ENCODE data around the gene SSBP3. TPM values are rescaled to one million over a fixed set of nuclear protein-coding genes. Genes with fewer than 3 reads are reported as not detected.

The SSBP3 gene
- total RNA-seq, 1 donor: 14.5 TPM

GRCh38 chr1:54404263-54404662 is 1.9 kb downstream of the SSBP3 start:
- Histone ChIP-seq H3K27me3 (ENCODE audit: insufficient read depth, low read length) (no peaks in the 10 kb centered on the region), H4K20me1 (ENCODE audit: insufficient read depth, low read length) (peaks cover 14% of the 10 kb centered on the region), H2AFZ (ENCODE audit: low read length) (no peak overlapping the region), H3K4me2 (ENCODE audit: insufficient read depth, low read length) (peak overlapping the region; percentile 90), H3K36me3 (ENCODE audit: insufficient read depth, low read length) (peaks cover 22% of the 10 kb centered on the region), H3K9me3 (ENCODE audit: low read depth, low read length) (no peaks in the 10 kb centered on the region), H3K4me1 (ENCODE audit: insufficient read depth, low read length) (peaks cover 40% of the 10 kb centered on the region), H3K79me2 (ENCODE audit: insufficient read depth, low read length) (peaks cover 36% of the 10 kb centered on the region), H3K27ac (ENCODE audit: low read depth, low read length) (peak overlapping the region; percentile 33), H3K4me3 (ENCODE audit: insufficient read depth, low read length) (peak overlapping the region; percentile 80)
- no peak for TF ChIP-seq CTCF (IDR thresholded peaks at IDR 0.05; ENCODE audit: extremely low read depth, low read depth, low read length)
- no peak for DNase-seq (ENCODE audit: insufficient read length, low spot score, missing footprints)

GRCh38 chr1:54403808-54404261 is 2.4 kb downstream of the SSBP3 start:
- Histone ChIP-seq H3K79me2 (ENCODE audit: insufficient read depth, low read length) (peaks cover 36% of the 10 kb centered on the region), H3K4me3 (ENCODE audit: insufficient read depth, low read length) (peak overlapping the region; percentile 80)

GRCh38 chr1:54403405-54403804 is 2.8 kb downstream of the SSBP3 start:
- H3K4me1 ChIP-seq (ENCODE audit: insufficient read depth, low read length): peaks cover 33% of the 10 kb centered on the region
- DNase-seq (ENCODE audit: insufficient read length, low spot score, missing footprints): no peak
- H3K4me3 ChIP-seq (ENCODE audit: insufficient read depth, low read length): peak overlapping the region; percentile 80
- H3K36me3 ChIP-seq (ENCODE audit: insufficient read depth, low read length): peaks cover 30% of the 10 kb centered on the region
- peaks cover 36% of the 10 kb centered on the region for H3K79me2 ChIP-seq (ENCODE audit: insufficient read depth, low read length)
- H3K9me3 ChIP-seq (ENCODE audit: low read depth, low read length): no peaks in the 10 kb centered on the region
- no peak for TF ChIP-seq CTCF (IDR thresholded peaks at IDR 0.05; ENCODE audit: extremely low read depth, low read depth, low read length)
- no peak overlapping the region for H2AFZ ChIP-seq (ENCODE audit: low read length)
- peaks cover 16% of the 10 kb centered on the region for H4K20me1 ChIP-seq (ENCODE audit: insufficient read depth, low read length)
- H3K4me2 ChIP-seq (ENCODE audit: insufficient read depth, low read length): peak overlapping the region; percentile 90
- H3K27me3 ChIP-seq (ENCODE audit: insufficient read depth, low read length): no peaks in the 10 kb centered on the region
- H3K27ac ChIP-seq (ENCODE audit: low read depth, low read length): no peak overlapping the region

More at GRCh38 chr1:54403808-54404261, 2.4 kb downstream of the SSBP3 start:
- Histone ChIP-seq H3K36me3 (ENCODE audit: insufficient read depth, low read length) (peaks cover 26% of the 10 kb centered on the region), H3K4me2 (ENCODE audit: insufficient read depth, low read length) (peak overlapping the region; percentile 90), H3K27me3 (ENCODE audit: insufficient read depth, low read length) (no peaks in the 10 kb centered on the region), H3K27ac (ENCODE audit: low read depth, low read length) (peak overlapping the region; percentile 33), H3K4me1 (ENCODE audit: insufficient read depth, low read length) (peaks cover 37% of the 10 kb centered on the region), H2AFZ (ENCODE audit: low read length) (no peak overlapping the region), H4K20me1 (ENCODE audit: insufficient read depth, low read length) (peaks cover 14% of the 10 kb centered on the region), H3K9me3 (ENCODE audit: low read depth, low read length) (no peaks in the 10 kb centered on the region)
- TF ChIP-seq CTCF (IDR thresholded peaks at IDR 0.05; ENCODE audit: extremely low read depth, low read depth, low read length): no peak
- DNase-seq (ENCODE audit: insufficient read length, low spot score, missing footprints): peak; percentile 92

- Histone ChIP-seq H4K20me1 (ENCODE audit: insufficient read depth, low read length) (peaks cover 17% of the 10 kb centered on the region), H2AFZ (ENCODE audit: low read length) (no peak overlapping the region), H3K36me3 (ENCODE audit: insufficient read depth, low read length) (peaks cover 35% of the 10 kb centered on the region), H3K27me3 (ENCODE audit: insufficient read depth, low read length) (no peaks in the 10 kb centered on the region), H3K27ac (ENCODE audit: low read depth, low read length) (no peak overlapping the region), H3K4me2 (ENCODE audit: insufficient read depth, low read length) (no peak overlapping the region), H3K4me3 (ENCODE audit: insufficient read depth, low read length) (no peak overlapping the region), H3K4me1 (ENCODE audit: insufficient read depth, low read length) (peaks cover 27% of the 10 kb centered on the region), H3K9me3 (ENCODE audit: low read depth, low read length) (no peaks in the 10 kb centered on the region), H3K79me2 (ENCODE audit: insufficient read depth, low read length) (peaks cover 36% of the 10 kb centered on the region)
- no peak for TF ChIP-seq CTCF (IDR thresholded peaks at IDR 0.05; ENCODE audit: extremely low read depth, low read depth, low read length)
- DNase-seq (ENCODE audit: insufficient read length, low spot score, missing footprints): no peak
These were observed 3.3 kb downstream of the SSBP3 start for GRCh38 chr1:54402896-54403295.

Measured in osteoblast (primary cell).